HepG2 (cell line): Measurements from ENCODE around the gene SRCIN1. TPM values are rescaled to one million over a fixed set of nuclear protein-coding genes. Genes with fewer than 3 reads are reported as not detected.

Experiments
- CHCHD3 ChIP-seq: sonication (generic); formaldehyde crosslinking; IDR thresholded peaks from 2 replicates; pipeline ENCODE4 v1.8.0; 2022; ENCODE audit warnings: mild to moderate bottlenecking, missing genetic modification reagents, moderate library complexity
- CSRNP1 ChIP-seq: sonication (generic); formaldehyde crosslinking; IDR thresholded peaks from 2 replicates; pipeline ENCODE4 v1.8.1; 2023; ENCODE audit warnings: mild to moderate bottlenecking, missing genetic modification reagents
- DMAP1 ChIP-seq: IDR thresholded peaks from 2 replicates; pipeline ENCODE4 v1.6.1; 2016
- GRHL1 ChIP-seq: sonication (generic); formaldehyde crosslinking; conservative IDR thresholded peaks from 2 replicates; pipeline ENCODE4 v1.8.0; 2022; ENCODE audit warnings: missing genetic modification reagents
- PITX1 ChIP-seq: sonication (generic); formaldehyde crosslinking; IDR thresholded peaks from 2 replicates; pipeline ENCODE4 v1.5.1; 2020; ENCODE audit warnings: mild to moderate bottlenecking, missing genetic modification reagents
- RERE ChIP-seq: IDR thresholded peaks from 2 replicates; pipeline ENCODE4 v1.6.1; 2016; ENCODE audit warnings: low read depth, missing genetic modification reagents, missing compliant biosample characterization
- TCF12 ChIP-seq, 2 experiments: fragments of 450-650 bp in 1 of 2; sonication (generic) in 1 of 2; formaldehyde crosslinking in 1 of 2; IDR thresholded peaks; 2 replicates each; pipeline versions ENCODE4 v1.6.1 to v1.8.0; 2017 to 2022; ENCODE audit warnings: antibody characterized with exemption in 1 of 2, mild to moderate bottlenecking in 1 of 2, missing genetic modification reagents in 1 of 2, moderate library complexity in 1 of 2
- TP53 ChIP-seq: sonication (generic); formaldehyde crosslinking; conservative IDR thresholded peaks from 2 replicates; pipeline ENCODE4 v1.4.0; 2020; ENCODE audit warnings: missing genetic modification reagents
- ZC3H4 ChIP-seq: sonication (generic); formaldehyde crosslinking; IDR thresholded peaks from 2 replicates; pipeline ENCODE4 v1.4.0; 2020; ENCODE audit warnings: missing genetic modification reagents, borderline replicate concordance
- ZGPAT ChIP-seq: IDR thresholded peaks from 2 replicates; pipeline ENCODE4 v1.6.1; 2016; ENCODE audit warnings: mild to moderate bottlenecking
- ZNF780A ChIP-seq: sonication (generic); formaldehyde crosslinking; IDR thresholded peaks from 2 replicates; pipeline ENCODE4 v1.8.0; 2022; ENCODE audit warnings: mild to moderate bottlenecking, missing genetic modification reagents, moderate library complexity
- ZNF781 ChIP-seq: sonication (generic); formaldehyde crosslinking; IDR thresholded peaks from 2 replicates; pipeline ENCODE4 v1.5.1; 2020; ENCODE audit warnings: borderline replicate concordance, mild to moderate bottlenecking, missing genetic modification reagents; ENCODE audit errors: not compliant biosample characterization
- polyA plus RNA-seq, 8 experiments: library from polyadenylated mRNA; depleted of rRNA in 3 of 8; stranded (reverse) in 7 of 8; unstranded in 1 of 8; fragments of >200 nt; fragmentation: Illumina TruSeq in 4 of 8; extraction: Trizol in 4 of 8; gene quantifications; 2 replicates each; pipeline versions ENCODE4 v1.2.1 to v1.2.3, GENCODE V29; 2011 to 2016; ENCODE audit warnings: low read depth in 4 of 8, missing spikeins in 1 of 8, mixed read lengths in 1 of 8; ENCODE audit not compliant: insufficient read depth in 1 of 8
- total RNA-seq, 5 experiments: library from RNA; depleted of rRNA; stranded (reverse); fragments of >200 nt; fragmentation: Illumina TruSeq; extraction: Trizol; gene quantifications; 2 replicates each; pipeline ENCODE4 v1.2.3, GENCODE V29; 2016; ENCODE audit warnings: low read depth in 1 of 5
- TF ChIP-seq, protein P1 (sequence below): sonication (generic); formaldehyde crosslinking; IDR thresholded peaks from 2 replicates; pipeline ENCODE4 v1.9.0; 2021; ENCODE audit warnings: missing genetic modification reagents, borderline replicate concordance

SRCIN1 gene
- total and polyA plus RNA-seq, 2 of the 13 experiments (the other 11 are each of a cell fraction or from before 2014, with no cell fraction given): 1.2 to 9.6 TPM

DNA sequence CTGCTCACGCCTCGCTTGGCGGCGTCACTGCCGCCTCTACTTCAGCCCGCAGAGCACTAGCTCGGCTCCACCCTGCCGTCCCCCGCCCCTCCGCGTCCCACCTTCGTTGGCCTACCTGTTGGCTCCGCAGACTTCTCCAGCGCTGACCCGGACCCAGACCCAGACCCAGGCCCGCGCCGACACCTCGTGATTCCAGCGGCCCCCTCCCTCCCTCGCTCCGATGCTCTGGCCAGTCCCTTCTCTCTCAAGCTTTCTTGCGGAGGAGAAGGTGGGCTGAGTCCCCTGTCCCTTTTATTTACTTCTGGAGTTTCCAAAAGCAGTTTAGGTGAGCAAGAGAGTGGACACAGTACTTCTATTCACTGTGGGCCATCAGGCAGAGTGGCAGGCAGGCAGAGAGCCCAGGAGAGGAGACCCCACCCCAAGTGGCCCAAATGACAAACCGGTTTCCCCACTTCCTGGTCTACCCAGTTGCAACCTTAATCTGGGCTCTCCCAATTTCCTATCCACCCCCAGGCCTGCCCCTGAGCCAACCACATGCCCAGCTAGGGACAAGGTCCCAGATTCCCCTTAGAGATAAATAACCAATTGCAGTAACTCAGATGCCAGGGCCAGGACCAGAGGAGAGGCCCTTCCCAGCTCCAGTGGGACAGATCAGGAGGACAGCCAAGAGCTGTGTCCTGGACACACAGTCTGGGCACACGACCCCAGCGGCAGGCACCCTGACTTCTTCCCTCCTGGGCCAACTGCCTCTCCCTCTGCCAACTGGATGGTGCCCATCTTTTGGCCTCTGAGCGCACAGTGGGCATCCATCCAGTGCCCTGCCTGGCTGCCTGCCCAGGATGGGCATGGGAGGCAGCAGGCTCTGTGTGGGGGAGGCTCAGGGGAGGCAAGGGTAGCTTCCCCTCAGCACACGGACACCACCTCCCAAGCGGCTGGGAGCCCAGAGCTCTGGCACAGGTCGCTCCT lies 1.2 kb upstream of the SRCIN1 start (continued):
- TF ChIP-seq, protein P1, sequence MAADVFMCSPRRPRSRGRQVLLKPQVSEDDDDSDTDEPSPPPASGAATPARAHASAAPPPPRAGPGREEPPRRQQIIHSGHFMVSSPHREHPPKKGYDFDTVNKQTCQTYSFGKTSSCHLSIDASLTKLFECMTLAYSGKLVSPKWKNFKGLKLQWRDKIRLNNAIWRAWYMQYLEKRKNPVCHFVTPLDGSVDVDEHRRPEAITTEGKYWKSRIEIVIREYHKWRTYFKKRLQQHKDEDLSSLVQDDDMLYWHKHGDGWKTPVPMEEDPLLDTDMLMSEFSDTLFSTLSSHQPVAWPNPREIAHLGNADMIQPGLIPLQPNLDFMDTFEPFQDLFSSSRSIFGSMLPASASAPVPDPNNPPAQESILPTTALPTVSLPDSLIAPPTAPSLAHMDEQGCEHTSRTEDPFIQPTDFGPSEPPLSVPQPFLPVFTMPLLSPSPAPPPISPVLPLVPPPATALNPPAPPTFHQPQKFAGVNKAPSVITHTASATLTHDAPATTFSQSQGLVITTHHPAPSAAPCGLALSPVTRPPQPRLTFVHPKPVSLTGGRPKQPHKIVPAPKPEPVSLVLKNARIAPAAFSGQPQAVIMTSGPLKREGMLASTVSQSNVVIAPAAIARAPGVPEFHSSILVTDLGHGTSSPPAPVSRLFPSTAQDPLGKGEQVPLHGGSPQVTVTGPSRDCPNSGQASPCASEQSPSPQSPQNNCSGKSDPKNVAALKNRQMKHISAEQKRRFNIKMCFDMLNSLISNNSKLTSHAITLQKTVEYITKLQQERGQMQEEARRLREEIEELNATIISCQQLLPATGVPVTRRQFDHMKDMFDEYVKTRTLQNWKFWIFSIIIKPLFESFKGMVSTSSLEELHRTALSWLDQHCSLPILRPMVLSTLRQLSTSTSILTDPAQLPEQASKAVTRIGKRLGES (CRISPR knock-in tag): no peak
- TF ChIP-seq ZGPAT (CRISPR knock-in tag) (peak; percentile 47; the same call in 1 of the 2 replicates), GRHL1 (CRISPR knock-in tag) (no peak), DMAP1 (CRISPR knock-in tag) (0 out of 2 replicates have a peak, but pooled peaks have one; percentile 23), CSRNP1 (CRISPR knock-in tag) (no peak), RERE (CRISPR knock-in tag) (no peak), ZNF781 (peak; percentile 14), ZNF780A (CRISPR knock-in tag) (no peak), ZC3H4 (CRISPR knock-in tag) (peak; percentile 52; the same call in 1 of the 2 replicates), TP53 (no peak), CHCHD3 (CRISPR knock-in tag) (peak; percentile 9; the same call in 1 of the 2 replicates), TCF12 (IDR thresholded peaks at IDR 0.05) (no peak), TCF12 (CRISPR knock-in tag; IDR thresholded peaks at IDR 0.05) (no peak), PITX1 (CRISPR knock-in tag) (peak; percentile 8; the same call in 1 of the 2 replicates)
